GM20000 (cell line): ENCODE data around the gene TNNI3K.
A peak's percentile ranks its signal among the peaks of the same experiment; 100 is the strongest.

Experiments used
- DNase-seq: peaks from one replicate; pipeline ENCODE4 v3.0.0; 2012; ENCODE audit warnings: low spot score
- CTCF ChIP-seq: IDR thresholded peaks from 2 replicates; pipeline ENCODE4 v1.5.1; 2012; ENCODE audit warnings: mild to moderate bottlenecking, control low read depth; ENCODE audit errors: extremely low read depth, missing control alignments

Gene TNNI3K

GRCh38 chr1:74235153-74235552 is at the start of gene TNNI3K:
TSS of gene TNNI3K (plus strand) at chr1:74235387. CDS start at chr1:74235452, 65 bp downstream.
- TF ChIP-seq CTCF = no peak
- no peak for DNase-seq

GRCh38 chr1:74193908-74194307 is 41.3 kb upstream of the TNNI3K start:
- no peak for TF ChIP-seq CTCF
- no peak for DNase-seq

DNA sequence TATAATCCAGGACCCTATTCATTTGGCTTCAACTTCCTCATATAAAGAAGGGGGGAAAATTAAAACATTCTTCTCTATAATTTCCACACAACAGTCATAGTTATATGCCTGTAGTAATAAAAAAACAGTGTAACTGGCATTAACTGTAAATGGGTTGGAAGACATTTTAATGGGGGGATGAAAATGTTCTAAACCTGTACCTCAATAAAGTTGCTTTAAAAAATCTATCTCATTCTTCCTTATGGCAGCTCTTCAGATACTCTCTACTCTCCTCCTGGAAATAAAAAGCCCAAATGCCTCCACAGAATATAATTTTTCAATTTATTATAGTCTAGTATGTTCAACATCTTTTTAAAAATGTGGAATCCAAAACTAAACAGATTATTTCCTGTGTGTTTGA is 39.8 kb upstream of the TNNI3K start:
- DNase-seq = no peak
- no peak for TF ChIP-seq CTCF

GRCh38 chr1:74197255-74197654 is 37.9 kb upstream of the TNNI3K start:
- TF ChIP-seq CTCF = no peak

DNA sequence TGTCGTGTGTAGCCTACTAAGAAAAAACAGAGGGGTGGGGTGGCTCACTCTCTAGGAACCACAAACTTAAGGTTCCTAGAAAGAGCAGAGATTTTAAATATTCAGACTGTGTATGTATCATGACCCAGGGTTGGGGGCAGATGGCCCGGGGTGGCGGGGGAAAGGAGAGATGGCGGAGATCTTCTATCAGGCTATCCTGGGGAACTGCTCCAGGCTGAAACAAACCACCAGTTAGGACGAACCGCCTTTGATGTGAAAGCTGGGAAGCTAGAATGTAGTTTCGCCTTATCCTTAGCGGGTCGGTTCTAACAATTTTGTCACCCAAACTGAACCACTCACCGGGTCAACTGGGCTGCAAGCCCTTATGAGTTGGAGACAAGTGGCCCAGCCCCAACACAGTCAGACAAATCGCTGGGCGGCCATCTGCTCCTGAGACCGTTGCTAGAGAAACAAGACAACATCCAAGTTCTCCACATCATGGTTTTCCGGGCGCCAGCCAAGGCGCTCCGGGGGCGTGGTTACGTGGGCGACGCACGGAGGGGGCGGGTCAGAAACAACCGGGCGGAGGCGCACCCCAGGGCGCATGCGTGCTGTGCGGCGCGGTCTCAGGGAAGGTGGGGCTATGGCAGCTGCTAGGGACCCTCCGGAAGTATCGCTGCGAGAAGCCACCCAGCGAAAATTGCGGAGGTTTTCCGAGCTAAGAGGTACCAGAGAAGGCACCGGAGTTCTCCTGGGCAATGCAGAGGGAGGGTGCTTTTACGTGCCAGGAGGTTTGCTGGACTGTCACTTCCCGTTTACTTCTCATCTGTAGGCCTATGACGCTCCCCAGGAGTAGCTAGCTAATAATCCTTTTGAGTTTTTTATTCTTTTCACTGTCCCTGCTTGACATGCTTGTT is 37.3 kb upstream of the TNNI3K start, which contains the start of the genes FPGT and LRRIQ3:
Gene FPGT (plus strand): TSS at position 586 of the 896 bp plus-strand sequence. CDS start 37 bp downstream, at position 623.
Gene LRRIQ3 (minus strand): TSS at position 520 of the 896 bp plus-strand sequence. CDS start 14,492 bp downstream, outside the sequence.
- peak; percentile 91 for DNase-seq
- no peak for TF ChIP-seq CTCF

More at GRCh38 chr1:74197255-74197654, 37.9 kb upstream of the TNNI3K start:
- DNase-seq = peak; percentile 3

DNA sequence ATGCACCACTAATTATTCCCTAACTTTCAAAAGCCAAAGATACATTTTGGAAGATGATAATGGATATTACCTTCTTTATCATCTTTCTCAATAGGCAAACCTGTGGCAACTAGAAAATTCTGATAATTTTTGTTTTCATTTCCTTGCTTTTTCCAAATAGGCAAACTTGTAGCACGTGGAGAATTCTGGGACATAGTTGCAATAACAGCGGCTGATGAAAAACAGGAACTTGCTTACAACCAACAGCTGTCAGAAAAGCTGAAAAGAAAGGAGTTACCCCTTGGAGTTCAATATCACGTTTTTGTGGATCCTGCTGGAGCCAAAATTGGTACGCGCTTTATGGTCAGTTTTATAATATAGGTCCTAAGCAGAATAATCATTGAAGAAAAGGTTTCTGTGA is 35.7 kb upstream of the TNNI3K start:
- DNase-seq = no peak
- TF ChIP-seq CTCF = no peak

DNA sequence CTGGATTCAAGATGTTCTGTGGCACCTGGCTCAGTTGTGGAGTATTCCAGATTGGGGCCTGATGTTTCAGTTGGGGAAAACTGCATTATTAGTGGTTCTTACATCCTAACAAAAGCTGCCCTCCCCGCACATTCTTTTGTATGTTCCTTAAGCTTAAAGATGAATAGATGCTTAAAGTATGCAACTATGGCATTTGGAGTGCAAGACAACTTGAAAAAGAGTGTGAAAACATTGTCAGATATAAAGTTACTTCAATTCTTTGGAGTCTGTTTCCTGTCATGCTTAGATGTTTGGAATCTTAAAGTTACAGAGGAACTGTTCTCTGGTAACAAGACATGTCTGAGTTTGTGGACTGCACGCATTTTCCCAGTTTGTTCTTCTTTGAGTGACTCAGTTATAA is 29.9 kb upstream of the TNNI3K start:
- no peak for TF ChIP-seq CTCF
- DNase-seq = no peak
